ENCODE measurements around the gene KRTAP24-1.
A peak's percentile ranks its signal among the peaks of the same experiment; 100 is the strongest.

KRTAP24-1 gene

GRCh38 chr21:30282850-30283249 lies at the start of gene KRTAP24-1:
KRTAP24-1 (minus strand) TSS chr21:30282950; CDS start chr21:30282932, 18 bp downstream.
- no peak for DNase-seq

GRCh38 chr21:30329203-30329875 lies 46.6 kb upstream of the KRTAP24-1 start:
- no peak for DNase-seq

GRCh38 chr21:30326390-30326789 lies 43.6 kb upstream of the KRTAP24-1 start:
- DNase-seq, result no peak

- no peak for DNase-seq
These were observed 37.5 kb upstream of the KRTAP24-1 start, which contains the start of gene KRTAP26-1 for GRCh38 chr21:30320215-30320614. KRTAP26-1 (minus strand) TSS chr21:30320315; CDS start chr21:30320035, 280 bp downstream.

- DNase-seq, result no peak
These were observed 33.0 kb upstream of the KRTAP24-1 start for GRCh38 chr21:30315701-30316100.

- no peak for DNase-seq
These were observed 24.1 kb upstream of the KRTAP24-1 start for GRCh38 chr21:30306884-30307283.

- no peak for DNase-seq
These were observed 22.4 kb upstream of the KRTAP24-1 start for GRCh38 chr21:30305136-30305535.

- DNase-seq, result no peak
These were observed 6.5 kb upstream of the KRTAP24-1 start, which contains the start of gene KRTAP25-1 for GRCh38 chr21:30289215-30289614. KRTAP25-1 (minus strand) TSS chr21:30289514; CDS start chr21:30289490, 24 bp downstream.

GRCh38 chr21:30271611-30272010 lies 11.1 kb downstream of the KRTAP24-1 start:
- no peak for DNase-seq

- DNase-seq, result no peak
These were observed 11.6 kb downstream of the KRTAP24-1 start for GRCh38 chr21:30271156-30271555.

- DNase-seq, result no peak
These were observed 12.8 kb downstream of the KRTAP24-1 start for GRCh38 chr21:30269803-30270530.

- peak; percentile 36 for DNase-seq
These were observed 14.0 kb downstream of the KRTAP24-1 start for GRCh38 chr21:30268608-30269197.

GRCh38 chr21:30257773-30258172 lies 25.0 kb downstream of the KRTAP24-1 start:
- peak; percentile 1 for DNase-seq

- no peak for DNase-seq
These were observed 26.6 kb downstream of the KRTAP24-1 start for GRCh38 chr21:30256100-30256499.

GRCh38 chr21:30255679-30256078 lies 27.1 kb downstream of the KRTAP24-1 start:
- DNase-seq, result no peak

GRCh38 chr21:30251781-30252180 lies 31.0 kb downstream of the KRTAP24-1 start:
- no peak for DNase-seq

- DNase-seq, result no peak
These were observed 32.8 kb downstream of the KRTAP24-1 start for GRCh38 chr21:30249936-30250335.

- DNase-seq, result no peak
These were observed 33.9 kb downstream of the KRTAP24-1 start for GRCh38 chr21:30248844-30249243.

- DNase-seq, result no peak
These were observed 37.7 kb downstream of the KRTAP24-1 start for GRCh38 chr21:30245061-30245460.

GRCh38 chr21:30243691-30244090 lies 39.1 kb downstream of the KRTAP24-1 start:
- DNase-seq, result no peak

- no peak for DNase-seq
These were observed 42.1 kb downstream of the KRTAP24-1 start for GRCh38 chr21:30240661-30241060.

- DNase-seq, result no peak
These were observed 44.6 kb downstream of the KRTAP24-1 start for GRCh38 chr21:30238168-30238567.

GRCh38 chr21:30234643-30235042 lies 48.1 kb downstream of the KRTAP24-1 start:
- DNase-seq, result no peak

GRCh38 chr21:30234050-30234449 lies 48.7 kb downstream of the KRTAP24-1 start:
- no peak for DNase-seq

All from activated CD4-positive, alpha-beta T cell treated with anti-CD3 and anti-CD28 coated beads, Interleukin-2, Interleukin-6, amounts not matched to agents 100 ng/mL and 50 ng/mL, durations not matched to agents 16 hours and 8 hours (primary cell).